Activated CD8-positive, alpha-beta memory T cell treated with anti-CD3 and anti-CD28 coated beads for 24 hours (primary cell): ENCODE measurements around the gene METTL24.

Experiments used
- DNase-seq: peaks from one replicate; pipeline ENCODE4 v3.0.0-alpha.2; 2020

The METTL24 gene

DNA sequence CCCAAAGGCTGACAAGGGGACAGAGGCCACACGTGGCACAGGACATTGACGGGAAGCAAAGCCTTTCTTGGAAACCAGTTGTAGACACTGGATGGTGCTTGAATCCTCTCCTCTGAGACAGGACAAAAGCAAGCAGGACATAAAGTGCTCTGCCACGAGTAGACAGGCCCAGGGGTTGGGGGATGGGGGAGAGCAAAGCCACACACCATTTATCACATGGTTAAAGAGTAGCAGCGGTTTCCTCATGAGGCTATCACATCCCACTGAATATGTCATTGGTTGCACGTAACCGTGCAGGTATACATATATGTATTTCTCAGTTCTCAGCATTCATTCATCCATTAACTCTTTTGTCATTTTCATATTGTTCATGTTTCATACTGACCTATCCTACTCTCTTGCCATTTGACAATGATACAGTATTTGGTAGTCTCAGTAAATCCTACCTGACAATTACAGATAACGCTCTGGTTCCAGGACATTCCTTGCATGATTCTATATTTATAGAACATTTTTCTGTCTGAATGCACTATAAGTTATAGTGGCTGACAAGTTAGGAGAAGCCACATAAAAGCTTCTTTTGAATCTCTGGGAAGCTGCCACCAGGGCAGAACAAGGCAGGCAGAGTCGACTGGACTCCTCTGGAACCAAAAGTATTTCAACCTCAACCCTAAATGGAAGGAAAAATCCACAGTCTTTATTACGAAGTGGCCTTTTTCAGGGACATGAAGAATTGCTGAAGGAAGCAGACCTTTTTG is 23.5 kb downstream of the METTL24 start:
- no peak for DNase-seq

DNA sequence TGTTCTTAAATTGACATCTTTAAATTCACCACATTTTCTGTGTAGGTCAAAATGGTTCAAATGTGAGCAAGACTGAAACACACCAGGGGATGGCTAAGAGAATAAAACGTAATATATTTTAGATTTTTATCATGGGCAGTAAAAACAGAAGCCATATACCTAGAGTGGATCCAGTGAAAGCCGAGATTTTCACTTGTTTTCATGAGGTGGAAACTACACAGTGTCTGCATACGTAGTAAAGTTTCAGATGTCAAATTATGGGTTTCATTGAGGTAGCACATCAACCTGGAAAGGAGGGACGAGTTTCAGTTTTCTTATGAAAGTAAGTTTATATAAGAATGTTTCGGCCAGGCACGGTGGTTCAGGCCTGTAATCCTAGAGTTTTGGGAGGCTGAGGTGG is 25.9 kb downstream of the METTL24 start:
- DNase-seq, result no peak

DNA sequence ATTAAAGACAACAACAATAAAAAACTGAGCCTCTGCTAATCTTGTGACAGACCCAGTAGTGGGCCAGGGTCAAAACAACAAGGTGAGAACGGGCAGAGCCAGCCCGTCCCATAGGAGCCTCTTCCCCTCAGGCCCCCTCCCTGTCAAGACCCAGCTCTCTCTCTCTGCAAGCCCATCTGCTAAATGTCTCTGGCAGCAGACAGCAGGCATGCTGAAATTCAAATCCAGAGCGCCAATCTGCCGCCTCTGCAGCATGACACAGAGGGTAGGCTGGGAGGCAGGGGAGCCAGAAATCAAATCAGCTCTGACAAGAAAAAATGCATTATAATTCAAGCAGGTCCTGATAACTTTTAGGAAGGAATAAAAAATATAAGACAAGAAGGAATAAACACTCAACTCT is 26.3 kb downstream of the METTL24 start:
- DNase-seq, result no peak

DNA sequence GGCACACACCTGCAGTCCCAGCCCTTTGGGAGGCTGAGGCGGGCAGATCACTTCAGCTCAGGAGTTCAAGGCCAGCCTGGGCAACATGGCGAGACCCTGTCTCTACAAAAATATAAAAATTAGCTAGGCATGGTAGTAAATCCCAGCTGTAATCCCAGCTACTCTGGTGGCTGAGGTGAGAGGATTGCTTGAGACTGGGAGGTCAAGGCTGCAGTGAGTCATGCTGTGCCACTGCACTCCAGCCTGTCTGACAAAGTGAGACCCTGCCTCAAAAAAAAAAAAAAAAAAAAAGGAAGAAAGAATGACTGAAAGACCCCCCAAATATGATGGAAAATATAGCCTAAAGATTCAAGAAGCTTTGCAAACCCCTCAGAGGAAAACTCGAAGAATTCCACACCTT is 26.8 kb downstream of the METTL24 start:
- no peak for DNase-seq

DNA sequence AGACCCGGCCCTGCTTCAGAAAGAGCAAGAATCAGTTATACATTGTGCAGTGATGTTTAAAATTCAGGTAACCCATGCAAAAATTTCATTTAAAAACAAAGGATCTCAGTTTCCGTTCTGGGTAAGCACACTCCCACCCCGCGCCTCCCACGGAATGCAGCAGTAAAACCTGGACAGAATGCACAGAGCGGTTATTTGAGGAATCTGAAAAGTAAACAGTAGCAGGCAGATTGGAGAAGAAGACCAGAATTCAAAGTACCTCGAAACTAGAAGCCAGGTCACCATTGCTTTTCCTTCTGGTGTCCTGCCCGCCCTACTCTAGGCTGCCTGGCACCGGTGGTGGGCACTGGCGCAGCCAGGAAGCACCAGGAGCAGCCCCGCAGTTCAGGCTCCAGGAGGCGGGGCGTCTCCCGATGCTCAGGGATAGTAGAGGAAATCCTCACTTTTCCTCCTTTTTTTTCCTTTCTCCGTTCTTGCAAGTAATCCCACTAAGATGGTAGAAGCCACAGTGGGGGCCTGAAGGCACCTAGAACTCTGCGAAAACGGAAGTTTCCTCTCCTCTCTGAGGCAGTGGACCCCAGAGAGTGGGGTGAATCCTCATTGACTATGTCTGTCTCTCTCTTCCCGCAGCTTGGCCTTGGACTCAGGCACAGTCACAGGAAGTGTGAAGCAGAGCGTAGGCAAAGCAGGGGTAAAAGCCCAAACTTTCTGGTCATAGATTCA is 28.3 kb downstream of the METTL24 start:
- no peak for DNase-seq

DNA sequence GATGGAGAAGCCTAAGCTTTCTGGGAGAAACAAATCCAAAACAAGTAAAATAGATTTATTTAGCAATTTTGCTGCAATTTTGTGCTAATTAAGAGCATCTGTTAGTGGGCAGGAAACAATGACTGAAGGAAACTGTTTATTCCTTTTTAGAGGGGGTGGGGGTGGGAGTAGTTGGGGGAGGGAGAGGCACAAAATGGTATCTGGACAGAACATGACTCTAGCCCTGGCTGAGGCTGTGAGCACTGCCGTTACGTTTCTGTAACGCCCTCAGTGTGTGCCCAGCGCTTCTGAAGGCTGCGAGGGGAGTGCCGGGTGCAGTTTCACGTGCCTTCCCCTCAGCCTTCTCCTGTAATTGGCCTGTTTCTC is 28.8 kb downstream of the METTL24 start:
- DNase-seq, result no peak

DNA sequence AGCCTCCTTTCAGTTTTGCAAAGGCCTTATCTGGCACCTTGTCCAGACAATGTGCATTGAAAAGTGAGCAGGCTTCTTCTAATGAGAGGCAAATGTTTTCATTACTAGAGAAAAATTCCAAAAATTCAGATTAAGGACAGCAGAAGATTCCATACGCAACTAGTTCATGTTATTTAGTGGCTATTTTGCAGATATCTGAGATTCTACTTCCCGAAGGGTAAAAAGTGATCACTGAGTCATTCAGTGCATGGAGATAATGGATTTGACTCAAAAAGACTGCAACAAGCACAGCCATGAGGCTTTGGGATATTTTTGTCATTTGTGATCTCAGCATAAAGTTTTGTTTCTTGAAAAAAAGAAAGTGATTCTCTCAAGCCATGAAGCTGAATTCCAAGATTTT is 29.9 kb downstream of the METTL24 start:
- DNase-seq, result no peak

DNA sequence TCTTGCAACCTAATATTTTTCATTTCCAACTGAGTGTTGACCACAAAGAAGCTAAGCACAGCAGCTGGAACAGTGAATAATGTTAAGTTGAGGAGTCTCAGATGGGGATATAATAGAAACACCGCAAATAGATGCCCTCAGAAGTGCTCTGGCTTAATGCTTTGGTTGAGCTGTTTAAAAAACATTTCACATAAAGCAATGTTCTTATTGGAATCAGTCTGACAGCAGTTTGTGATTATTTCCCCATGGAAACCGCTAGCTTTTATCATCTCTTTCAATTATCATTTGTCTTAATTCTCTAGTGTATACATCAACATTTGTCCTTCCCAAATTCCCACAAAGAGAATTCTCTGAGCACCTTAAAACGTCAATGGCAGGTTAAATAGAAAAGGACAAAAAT is 30.8 kb downstream of the METTL24 start:
- DNase-seq, result no peak

DNA sequence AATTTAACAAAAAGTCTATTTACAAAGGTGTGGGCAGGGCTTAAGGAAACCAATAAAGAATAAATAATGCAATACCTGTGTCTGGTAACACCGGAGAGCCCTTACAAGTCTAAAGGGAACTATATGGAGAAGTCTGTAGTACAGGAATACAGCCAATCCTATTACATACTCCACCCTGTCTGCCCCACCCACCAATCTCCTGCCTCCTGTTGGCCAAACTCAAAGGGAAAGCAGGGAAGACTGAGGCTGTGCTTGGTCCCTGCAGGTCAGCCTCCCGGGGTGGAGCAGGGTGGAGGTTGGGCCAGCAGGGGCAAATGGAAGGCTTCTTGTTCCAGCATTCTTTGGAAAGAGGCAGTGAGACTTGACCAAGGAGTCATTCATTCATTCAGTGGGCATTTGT is 31.5 kb downstream of the METTL24 start:
- DNase-seq, result no peak

DNA sequence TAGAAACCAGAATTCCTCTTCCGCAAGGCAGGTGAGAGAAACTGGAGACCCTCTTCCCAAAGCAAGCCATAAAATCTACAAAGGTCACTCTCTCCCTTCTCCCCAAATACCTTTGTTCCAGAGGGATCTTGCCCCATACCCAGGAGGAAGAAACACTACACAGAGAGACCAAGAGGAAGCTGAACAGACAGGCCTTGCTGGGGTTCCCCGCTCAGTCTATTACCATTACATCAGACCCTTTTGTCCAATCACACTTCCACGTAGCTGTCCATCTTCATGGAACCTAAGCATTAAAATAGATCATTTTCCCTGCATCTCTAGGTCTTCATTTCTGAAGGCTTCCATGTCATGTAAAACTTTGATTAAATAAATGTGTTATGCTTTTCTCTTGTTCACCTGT is 32.1 kb downstream of the METTL24 start:
- DNase-seq, result no peak

DNA sequence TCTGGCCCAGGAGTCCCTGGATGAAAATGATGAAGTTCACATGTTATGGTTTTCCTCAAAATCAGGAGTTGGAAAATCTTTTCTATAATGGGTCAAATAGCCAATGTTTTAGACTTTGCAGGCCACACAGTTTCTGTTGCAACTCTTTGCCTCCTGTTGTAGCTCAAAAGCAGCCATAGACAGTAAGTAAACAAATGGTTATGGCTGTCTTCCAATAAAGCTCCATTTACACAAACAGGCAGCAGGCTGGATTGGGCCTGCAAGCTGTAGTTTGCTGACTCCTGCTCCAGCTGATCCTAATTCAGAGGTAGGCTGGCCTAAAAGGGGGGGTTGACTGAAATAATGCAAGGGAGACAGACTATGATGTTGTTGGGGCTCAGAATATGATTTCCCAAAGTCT is 33.0 kb downstream of the METTL24 start:
- DNase-seq, result no peak

DNA sequence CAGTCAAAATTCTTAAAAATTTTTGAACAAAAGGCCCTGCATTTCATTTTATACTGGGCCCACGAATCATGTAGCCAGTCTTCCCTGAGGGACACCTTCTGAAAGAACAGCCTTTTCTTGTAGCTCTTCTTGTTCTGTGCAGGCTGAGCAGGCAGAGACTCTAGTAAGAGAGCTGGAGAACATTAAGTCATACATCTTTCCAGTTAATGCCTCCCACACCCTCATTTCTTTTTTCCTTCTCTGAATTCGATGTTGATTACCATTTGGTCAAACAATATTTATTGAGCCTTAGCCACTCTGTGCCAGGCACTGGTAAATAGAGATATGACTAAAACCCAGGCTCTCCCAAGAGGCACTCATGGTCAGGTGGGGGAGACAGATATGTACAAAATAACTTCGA is 33.6 kb downstream of the METTL24 start:
- no peak for DNase-seq

DNA sequence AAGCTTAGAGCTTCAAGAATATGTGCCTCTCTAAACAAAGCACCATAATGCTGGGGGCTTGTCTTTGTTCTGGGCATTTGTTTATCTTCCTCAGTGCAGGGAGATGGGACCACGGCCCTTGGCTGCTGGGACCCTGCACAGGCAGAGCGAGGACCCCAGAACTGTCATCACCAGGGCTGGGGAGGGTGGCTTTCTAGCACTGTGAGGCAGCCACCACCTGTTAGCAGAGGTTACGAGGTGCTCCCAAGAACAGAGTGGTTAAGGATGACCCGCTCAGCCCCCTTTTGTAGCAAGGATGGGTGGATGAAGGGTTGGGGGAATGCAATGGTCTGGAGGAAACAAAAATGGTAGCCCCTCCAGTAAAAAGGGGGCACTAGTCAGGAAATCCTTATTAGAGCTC is 34.9 kb downstream of the METTL24 start:
- no peak for DNase-seq

DNA sequence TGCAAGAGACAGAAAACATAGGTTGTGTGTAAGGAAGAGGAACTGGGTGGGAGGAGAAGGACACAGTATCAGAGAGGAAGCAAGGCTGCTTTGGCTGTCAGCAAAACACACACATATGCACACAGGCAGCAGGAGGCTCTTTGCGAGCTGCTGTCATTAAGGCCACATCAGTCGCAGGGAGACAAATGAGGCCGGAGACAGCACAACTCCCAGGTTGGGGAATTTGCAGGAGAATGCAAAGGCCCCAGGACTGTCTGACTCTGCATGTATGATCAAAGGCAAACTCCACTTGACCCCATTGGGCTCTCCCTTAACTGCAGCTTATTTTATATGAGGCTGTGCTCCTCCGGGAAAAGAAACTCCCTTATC is 35.3 kb downstream of the METTL24 start:
- DNase-seq, result no peak

DNA sequence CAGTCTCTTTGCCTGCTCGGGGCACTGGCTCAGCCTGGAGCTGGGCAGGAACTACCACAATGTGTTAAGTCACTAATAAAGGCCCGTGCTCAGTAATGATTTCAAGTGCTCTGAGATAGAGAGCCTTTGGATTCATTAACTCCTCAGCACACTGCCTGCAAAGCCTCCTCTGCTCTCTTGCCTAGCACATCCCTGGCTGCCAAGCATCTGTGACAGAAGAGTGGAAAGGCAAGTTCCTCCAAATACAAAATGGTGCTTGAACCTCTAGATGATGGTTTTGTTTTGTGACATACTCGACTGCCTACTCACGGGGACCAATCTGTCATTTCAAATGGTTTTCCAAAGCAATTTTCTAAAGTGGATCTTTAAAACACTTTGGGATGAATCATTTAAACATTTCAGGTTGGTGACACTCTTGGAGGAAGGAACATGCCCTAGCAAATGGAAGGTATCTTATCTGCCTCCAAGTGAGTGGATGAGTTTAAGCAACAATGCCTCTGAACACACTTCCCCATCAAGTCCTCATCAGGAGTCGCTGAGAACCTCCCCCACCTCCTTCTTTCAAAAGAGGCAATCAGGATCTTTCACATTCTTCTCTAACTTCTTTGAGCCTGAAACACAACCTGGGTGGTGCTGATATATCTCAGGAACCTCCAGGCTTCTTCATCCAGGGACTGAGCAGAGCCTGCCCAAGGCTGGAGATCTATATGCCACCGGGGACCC is 35.8 kb downstream of the METTL24 start:
- no peak for DNase-seq

DNA sequence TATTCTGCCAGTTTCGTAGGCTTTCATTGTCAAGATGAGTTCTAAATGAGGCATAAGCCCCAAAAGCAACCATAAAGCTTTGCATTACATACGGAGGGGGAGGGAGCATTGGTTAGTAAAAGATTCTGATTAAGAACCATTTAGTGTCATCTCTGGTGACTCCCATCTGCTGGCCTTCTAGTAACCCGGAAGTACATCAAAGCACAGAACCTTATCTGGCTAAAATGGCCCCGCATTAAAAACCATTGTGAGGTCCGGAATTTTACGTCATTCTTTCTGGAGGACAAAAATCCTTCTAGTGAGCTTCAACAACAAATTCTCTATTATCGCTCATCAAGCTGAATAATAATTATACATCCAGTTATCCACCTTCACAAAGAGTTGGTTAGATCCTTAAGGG is 37.8 kb downstream of the METTL24 start:
- no peak for DNase-seq

DNA sequence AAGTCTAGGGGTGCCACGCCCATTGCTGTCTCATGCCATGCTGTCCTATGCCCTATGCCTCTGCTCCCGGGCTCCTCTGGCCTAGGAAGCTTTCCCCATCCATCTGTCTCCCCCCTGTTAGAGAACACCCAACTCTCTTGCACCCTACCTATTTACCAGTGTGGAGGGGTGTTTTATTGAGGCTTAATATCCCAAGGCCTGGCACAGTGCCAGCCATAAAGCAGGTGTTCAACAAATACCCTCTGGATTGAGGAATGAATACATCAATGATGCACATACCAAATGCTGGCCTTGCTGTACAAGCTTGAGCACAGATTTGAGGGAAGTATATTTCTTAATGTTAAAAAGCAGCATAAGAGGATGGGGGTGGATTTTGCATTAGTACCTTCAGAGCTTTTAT is 38.3 kb downstream of the METTL24 start:
- DNase-seq, result no peak

DNA sequence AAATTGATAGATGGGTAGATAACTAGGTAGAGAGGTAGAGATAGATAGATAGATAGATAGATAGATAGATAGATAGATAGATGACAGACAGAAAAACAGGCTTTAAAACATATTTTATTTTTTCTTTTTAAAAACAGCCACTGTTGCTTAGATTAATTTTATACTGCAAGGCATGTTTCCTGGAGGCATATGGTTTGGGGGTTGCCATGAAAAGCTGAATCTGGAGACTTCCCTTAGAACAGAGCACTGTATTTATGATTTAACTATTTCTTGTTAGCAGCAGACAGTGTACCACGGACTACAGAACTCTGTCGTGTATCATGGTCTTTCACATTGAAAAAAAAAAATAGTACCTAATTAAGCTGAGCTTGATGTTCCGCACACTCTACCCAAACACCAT is 38.8 kb downstream of the METTL24 start:
- no peak for DNase-seq

DNA sequence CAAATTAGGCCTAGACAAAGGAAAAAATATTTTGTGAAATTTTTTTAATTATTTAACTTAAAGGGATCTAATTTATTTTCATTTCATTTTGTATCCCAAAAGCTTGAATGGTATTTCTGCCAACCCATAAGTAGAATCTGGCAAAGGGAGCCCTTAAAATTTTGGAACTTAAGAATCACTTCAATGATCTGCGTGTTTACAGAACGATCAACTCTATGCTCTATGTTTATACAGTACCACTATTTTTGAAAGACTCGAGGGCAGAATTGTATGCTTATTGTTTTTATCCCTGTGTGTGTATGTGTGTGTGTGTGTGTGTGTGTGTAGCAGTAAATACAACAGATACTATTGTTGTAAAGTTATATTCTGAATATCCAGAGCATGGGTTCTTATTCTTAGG is 39.2 kb downstream of the METTL24 start:
- no peak for DNase-seq

DNA sequence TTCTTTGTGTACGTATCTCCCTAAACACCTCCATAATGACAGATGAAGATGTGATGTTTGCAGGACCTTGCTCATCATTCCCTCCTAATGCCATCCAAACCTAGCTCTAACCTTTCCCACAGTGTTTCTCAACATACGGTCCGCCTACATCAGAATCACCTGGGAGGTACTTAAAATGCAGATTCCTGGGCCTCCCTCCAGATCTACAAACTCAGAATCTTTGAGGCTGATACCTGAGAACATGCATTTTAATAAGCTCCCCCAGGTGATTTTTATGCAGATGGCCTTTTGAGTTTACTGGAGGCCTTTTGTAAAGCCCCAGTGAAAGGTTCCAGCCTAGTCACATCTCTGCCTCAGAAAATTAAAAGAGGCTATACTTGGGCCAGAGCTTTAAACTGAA is 40.5 kb downstream of the METTL24 start:
- no peak for DNase-seq

DNA sequence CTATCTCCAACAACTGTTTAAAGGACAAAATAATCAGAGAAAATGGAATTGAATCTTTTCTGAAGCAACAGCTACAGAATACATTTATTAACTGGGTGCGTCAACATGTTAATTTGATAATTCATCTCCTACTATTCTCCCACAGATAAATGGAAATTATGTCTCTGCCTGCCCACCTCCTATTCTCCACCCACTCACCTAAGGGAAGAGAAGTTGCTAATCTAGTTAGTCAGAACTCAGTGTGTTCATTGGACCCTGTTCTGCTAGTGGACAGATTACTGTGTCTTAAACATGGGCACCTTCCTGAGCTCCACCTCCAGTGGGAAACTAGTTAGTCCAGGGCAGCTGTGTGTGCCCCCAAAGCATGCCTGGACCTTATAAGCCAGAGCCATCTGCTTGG is 41.0 kb downstream of the METTL24 start:
- DNase-seq, result no peak

DNA sequence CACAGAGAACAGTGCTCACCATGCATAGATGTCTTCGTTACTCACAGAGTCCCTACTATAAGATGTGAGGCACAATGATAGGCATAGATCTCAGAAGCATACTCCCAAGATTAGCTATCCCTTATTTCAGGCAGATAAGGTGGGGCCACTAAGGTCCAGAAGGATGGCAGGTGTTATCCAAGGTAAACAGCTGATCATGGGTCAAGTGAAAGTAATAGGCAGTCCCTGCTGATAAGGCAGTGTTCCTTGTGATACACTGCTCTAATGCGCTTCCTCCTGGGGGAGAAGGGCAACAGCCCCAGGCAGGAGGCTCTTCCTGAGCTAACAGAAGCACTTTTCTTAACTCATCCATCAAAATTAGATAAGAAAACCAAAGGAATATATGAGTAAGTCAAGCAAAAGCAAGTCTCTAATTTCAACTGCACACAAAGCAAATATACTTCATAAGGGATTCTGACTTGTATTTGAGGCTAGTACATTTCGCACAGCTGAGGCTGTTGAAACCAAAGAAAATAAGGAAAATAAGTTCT is 42.2 kb downstream of the METTL24 start:
- DNase-seq, result no peak

DNA sequence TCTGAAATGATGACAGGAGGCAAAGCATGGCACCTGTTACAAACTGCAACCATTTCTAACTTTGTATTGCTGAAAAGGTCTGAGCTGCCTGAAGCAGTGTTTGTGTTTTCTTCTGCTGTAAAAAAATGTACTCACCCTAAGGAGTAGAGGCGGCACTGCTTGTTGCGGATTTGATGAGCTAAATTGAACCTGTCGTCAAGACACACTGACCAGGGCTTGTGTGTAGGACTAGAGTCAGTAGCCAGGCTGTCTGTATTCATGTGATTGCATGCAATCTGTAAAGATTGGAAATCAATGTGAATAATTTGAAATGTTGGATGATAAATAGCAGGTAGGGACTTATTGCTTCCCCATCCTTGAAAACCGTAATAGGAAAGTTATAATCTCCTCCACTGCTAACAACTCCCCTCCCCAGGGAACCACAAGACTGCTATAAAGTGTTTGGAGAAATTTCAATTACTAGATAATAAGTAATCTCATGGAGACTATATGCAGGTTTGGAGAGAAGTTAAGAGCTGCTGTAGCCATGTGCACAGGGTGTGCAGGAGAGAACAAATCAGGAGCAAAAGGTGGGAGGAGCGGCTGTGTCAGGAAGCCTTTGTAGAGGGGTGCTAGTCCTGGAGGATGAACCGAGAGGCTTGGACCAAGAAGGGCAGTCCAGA is 42.8 kb downstream of the METTL24 start:
- DNase-seq, result no peak
